ENCODE data around the gene C3orf38.
"Not testable (repeated sequence)": the region's sequence is repeated elsewhere in the genome, so short reads cannot be mapped to it uniquely, and the experiment has no call there.

The C3orf38 gene

DNA sequence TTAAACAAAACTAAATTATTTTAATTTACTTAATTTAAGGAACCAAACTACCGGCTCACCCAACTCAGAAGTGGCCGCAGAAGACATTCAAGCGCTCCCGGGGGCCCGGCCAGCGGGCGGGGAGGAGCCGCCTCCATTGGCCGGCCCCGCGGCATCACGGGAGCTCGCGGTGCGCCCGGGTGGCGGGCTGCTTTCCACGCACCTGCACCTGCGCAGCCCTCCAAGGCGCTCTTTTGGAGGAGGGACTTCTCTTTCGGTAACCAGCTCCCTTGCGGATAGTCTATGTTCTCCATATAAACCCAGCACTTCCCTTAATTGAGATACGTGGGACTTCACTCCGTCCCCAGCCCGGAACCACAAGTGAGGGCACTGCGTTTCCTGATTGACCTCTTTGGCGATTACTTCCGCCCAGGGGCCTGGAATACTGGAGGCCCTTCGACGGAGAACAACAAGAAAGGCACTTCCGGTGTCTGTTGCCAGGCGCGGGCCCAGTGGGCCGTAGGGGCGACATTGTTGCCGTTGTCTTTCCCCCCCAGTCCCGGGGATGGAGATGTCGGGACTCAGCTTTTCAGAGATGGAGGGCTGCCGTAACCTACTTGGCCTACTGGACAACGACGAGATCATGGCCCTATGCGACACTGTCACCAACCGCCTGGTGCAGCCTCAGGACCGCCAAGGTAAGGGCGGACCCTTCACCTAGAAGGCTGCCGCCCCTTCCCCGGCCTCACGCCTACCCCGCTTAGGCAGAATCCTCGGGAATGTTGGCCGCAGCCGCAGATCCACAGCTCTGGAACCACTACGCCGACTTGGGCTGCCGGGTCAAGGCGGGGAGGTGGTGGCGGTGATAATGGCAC lies at the start of gene C3orf38:
C3orf38 (plus strand) TSS at position 451 of the 854 bp plus-strand sequence; CDS start at position 545, 94 bp downstream.
- DNase-seq (ENCODE audit: low spot score) = peak; percentile 87

DNA sequence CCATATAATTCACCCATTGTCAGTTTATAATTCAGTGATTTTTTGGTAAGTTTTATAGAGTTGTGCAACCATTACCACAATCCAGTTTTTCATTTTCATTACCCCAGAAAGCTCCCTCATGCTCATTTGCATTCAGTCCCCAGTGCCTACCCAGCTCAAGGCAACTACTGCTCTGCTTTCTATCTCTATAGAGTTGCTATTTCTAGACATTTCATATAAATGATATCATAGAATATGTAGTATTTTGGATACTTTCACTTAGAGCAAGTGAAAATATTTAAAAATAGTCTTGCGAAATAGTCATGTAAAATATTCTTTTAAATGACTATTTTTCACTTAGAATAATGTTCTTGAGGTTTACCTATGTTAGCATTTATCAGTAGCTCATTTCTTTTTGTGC lies 48.6 kb upstream of the C3orf38 start:
- DNase-seq (ENCODE audit: low spot score) = no peak

DNA sequence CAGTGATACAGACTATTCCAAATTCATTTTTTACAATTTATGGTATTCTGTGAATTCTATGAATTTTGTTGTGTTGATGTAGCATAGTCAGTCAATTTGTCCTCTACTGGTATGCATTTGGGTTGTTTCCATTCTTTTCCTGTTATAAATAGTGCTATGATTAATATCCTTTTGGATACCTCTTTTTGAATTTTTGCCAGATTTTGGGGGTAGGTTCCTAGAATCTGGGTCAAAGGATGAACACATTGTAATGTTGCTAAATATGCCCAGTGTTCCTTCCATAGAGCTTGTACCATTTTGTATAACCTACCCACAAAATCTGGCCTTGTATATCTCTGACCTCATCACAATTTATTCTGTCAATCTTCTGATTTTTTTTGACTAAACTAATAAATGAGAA lies 44.4 kb upstream of the C3orf38 start:
- DNase-seq (ENCODE audit: low spot score) = no peak

DNA sequence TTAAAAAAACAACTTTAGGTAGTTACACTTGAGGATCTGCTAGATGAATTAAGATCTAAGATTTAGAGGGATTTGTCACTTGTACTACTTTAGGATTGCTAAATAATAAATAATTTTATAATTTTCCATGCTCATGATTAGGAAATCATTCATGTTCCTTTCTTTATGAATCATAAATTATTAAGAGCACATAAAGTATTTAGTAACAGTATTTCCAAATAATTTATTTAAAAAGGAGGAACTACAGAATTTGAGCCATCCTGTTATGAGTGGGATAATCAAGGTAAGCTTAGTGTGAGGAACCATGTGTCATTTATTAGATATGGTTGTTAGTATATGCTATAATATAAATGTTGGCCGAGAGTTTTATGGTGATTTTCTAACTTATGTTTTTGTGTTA lies 37.5 kb upstream of the C3orf38 start:
- DNase-seq (ENCODE audit: low spot score) = no peak

DNA sequence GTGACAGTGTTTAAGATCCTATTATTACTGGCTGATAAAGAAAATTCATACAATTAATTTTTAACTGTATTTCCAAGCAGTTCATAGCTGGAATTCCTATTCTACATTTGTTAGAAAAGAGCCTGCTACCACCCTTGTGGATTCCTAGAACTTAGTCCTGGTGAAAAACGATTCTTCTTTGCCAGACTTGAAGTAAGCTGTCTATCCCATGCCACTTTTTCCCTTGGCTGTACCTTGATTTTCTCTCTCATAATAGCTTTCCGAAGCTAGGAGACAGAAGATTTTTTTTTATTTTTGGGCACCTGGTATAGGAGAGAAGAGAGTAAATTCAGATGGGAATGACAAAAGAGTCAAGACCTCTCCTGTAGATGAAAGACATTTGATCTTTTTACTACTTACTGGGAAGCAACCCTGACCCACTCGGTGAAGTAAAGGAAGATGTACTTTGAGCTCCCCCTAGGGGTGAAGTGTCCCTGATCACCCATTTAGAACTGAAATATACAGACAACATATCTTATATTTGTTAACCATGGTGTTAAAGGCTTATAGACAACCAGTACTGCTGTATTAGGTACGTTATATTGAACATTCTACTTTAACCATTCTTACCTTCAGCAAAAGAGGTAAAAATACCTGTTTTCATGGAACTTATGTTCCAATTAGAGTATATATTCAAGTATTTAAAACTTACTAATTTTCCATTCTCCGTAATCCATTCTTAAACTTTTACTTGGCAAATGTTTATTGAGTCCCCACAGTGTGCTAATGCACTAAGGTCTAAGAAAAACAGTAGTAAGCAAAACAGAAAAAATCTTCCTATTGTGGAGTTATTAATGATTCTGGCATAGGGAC lies 36.2 kb upstream of the C3orf38 start:
- peak; percentile 70 for DNase-seq (ENCODE audit: low spot score)

DNA sequence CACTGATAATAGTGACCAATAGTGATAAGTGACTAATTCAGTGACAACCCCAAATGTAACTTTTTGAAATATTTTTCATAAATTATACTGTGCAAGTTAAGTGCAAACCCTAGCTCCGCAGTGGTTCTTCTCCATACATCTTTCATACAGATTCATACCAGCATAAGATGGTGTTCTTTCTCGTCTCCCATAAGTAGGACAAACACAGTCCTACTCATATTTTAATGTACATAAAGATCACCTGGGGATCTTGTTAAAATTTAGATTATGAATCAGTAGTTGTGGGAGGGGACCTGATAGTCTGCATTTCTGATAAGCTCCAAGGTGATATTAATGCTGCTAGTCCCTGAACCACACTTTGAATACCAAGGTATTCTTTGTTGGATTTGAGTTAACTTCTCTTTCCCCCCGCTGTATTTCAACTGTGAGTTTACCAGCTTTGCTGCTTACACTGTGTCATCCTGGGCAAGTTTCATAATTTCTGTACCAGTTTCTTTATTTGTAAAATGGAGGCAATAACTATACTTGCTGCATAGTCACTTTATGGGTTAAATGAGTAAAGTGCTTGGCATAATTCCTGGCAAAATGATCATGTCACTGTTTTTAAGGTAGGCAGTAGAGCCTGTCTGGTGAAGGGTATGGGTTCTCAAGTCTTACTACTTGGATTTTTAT lies 34.7 kb upstream of the C3orf38 start:
- DNase-seq (ENCODE audit: low spot score) = no peak

DNA sequence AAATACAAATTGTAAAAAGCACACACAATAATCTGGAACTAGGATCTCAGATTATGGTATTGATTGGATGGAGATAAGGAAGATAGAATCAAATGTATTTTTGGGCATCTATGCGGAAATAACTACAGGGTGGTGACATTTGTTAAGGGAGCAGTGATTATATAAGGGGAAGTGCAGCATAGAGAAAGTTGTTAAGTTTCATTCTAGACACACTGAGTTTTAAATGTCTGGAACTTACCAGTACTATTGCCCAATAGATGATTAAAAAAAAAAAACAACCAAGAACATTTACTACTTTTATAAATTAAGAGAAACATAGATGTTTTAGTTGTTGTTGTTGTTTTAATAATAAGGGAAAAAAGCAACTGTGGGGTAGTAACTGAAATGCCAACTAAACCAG lies 32.1 kb upstream of the C3orf38 start:
- DNase-seq (ENCODE audit: low spot score) = no peak

DNA sequence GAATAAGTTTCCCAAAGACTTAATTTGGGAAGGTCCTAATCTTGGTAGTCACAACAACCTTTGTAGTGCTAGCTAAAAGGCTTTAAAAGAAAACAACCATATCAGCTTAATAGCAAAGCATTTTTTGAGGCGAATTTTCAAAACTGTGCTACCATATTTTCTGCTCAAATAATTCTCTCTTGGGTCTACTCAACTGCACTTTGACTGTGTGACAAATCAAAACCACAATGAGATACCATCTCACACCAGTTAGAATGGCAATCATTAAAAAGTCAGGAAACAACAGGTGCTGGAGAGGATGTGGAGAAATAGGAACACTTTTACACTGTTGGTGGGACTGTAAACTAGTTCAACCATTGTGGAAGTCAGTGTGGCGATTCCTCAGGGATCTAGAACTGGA lies 31.2 kb upstream of the C3orf38 start:
- not testable (repeated sequence) for DNase-seq (ENCODE audit: low spot score)

DNA sequence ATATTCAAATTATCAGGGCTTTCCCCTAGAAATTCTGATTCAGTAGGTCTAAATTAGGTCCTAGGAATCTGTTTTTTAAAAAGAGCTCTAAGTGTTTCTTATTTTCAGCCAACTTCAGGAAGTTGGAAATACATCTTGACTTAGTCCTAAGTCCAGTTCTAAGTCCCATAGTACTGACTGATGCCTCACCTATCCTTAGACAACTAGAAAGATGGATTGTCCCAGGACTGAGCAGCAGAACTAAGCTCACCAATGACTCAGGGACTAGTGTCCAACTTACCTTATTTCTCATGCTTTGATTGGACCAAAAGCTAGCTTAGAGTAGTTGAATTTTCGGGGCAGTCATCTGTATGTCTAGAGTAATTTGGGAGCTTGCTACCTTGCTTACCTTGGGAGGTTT lies 26.2 kb upstream of the C3orf38 start:
- DNase-seq (ENCODE audit: low spot score) = no peak

DNA sequence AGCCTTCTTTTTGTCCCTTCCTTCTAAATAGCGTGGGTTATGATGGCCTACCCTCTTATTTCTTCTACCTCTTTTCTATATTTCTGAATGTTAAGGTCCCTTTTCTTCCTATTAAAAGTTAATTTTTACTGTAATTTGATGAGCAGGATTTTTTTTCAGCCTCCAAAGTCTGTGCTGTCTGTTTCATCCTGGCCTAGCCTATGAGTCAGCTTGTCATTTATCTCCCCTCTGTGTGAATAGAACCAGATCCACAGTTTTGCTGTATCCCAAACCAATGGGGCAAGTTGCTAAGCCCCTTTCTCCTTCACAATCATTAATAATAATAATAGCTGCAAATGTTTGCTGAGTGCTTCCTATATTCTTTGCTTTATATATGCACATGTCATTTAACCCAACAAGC lies 18.1 kb upstream of the C3orf38 start:
- no peak for DNase-seq (ENCODE audit: low spot score)

DNA sequence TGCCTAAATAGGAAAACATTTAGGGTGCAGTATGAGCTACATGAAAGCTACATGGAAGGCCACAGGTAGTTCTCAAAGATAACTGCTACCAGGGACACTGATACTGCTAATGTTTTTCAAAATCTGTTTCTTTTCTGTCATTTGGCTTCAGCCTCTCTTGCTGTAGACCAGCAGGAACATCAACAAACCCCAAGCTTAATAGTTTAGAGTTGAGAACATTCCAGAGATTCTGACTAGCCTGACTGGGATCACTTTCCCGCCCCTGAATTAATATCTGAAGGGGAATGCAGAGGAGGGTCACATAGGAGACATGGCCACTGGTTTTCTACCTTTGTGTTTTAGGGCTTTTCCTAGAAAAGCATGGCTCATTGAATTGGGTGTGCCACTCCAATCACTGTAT lies 16.9 kb upstream of the C3orf38 start:
- DNase-seq (ENCODE audit: low spot score) = no peak

DNA sequence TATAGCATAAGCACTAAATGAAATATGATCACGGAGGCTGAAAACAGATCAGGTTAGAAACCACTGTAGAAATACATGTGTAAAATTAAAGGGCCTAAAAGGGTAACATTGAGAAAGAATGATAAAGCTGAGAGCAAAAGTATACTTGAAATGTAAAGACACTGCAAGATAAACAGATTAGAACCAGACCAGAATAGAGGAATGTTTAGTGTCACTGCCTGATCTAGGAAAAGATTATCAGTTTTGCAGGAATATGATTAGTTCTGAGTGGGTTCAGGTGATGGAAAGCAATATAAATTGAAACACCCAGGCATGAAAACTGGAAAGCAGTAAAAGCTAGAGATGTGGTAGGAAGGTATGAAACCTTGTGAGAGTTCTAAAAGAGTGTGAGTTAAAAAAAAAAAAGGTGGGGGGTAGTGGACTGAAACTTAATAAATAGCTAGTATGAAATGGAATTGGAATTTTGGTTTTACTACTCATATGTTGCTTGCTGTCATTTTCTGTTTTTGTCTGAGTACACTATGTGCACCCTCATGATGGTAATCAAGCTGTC lies 16.0 kb upstream of the C3orf38 start:
- DNase-seq (ENCODE audit: low spot score) = no peak

DNA sequence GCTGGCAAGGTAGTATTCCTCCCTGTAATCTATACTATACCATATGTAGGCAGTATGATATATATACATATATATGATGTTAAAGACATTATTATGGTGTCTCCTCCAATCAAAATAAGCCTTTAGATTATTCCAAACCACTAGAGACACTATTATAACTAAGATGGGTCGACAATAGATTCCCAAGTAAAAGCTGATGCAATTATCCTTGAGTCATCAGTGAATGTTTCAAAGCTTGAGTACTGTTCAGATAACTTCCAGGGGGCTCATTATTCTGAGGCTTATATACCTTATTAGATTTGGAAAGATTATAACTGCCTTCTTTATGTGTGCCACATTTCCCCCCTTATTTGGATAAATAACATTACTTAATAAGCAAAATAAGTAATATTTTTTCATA lies 11.9 kb upstream of the C3orf38 start:
- no peak for DNase-seq (ENCODE audit: low spot score)

DNA sequence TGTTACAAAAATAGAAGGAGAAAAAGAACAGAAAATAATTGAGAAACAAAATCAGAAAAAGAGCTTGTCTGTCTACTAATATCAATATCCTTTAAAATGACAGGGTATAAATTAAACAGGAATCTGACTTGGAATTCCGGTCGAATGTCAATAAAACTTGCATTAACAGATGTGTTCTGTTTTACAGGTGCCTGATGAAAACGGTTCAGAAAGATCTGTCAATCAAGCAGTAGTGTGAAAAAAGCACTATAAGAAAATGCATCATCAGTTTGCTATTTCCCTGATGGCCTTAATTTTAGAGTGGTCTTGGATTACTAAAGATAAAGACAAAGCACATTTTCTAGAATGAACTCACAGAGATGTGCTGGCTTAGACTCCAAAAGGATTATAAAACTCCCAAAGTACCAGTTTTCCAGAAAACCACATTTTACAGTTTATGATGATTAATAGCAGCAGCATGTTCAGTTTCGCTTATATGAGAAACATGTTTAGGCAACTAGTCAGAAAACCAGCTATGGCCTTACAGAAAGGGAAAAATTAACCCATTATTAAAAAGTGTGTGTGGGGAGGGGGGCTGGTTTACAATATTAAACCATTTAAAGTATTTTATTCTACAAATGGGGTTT lies 8.2 kb upstream of the C3orf38 start:
- no peak for DNase-seq (ENCODE audit: low spot score)

DNA sequence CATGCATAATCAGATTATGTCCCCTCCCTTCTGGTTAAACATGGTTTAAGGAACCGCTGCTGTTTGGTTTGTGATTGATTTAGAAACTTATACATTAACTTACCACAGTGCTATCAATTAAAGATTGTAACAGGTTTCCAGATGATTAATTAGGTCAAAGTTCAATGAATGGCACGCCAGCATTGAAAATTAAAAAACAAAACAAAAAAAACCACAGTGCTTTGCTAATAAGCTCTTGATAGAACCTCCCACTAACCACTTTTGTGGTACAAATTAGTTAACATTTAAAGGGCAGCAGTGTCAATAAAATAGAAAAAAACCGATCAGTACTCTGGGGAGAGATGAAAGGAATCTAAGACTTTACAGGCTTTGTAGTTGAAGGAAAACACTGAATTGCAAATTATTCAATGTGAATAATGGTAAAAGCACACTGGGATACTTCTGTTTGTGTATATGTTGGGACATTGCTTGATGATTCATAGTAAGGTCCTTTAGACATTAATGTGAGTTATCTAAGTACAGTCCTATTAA lies 7.6 kb upstream of the C3orf38 start:
- no peak for DNase-seq (ENCODE audit: low spot score)

DNA sequence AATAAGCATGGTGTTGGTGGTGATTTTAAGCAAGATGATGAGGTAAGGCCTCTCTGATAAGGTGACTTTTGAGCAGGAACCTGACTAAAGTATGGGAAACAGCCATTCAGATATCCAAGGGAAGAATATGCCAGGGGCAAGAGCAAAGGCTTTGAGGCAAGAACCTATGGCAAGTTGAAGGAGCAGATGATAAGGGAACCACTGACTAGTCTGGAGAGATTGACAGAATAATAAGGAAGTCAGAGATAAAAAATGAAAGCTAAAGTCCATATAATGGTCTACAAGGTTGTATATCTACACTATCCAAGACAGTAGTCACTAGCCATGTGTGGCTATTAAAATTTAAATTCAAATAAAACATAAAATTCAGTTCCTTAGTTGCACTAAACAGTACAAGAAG lies 2.5 kb upstream of the C3orf38 start:
- DNase-seq (ENCODE audit: low spot score) = no peak

DNA sequence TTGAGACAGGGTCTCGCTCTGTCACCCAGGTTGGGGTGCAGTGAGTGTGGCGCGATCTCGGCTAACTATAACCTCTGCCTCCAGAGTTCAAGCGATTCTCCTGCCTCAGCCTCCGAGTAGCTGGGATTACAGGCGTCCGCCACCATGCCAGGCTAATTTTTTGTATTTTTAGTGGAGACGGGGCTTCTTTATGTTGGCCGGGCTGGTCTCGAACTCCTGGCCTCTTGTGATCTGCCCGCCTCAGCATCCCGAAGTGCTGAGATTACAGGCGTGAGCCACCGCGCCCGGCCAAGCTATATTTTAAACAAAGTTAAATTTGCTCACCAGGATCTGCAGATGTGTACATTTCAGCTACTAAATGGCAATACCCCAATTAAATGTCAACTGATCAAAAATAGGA lies 1.1 kb upstream of the C3orf38 start:
- DNase-seq (ENCODE audit: low spot score) = no peak

DNA sequence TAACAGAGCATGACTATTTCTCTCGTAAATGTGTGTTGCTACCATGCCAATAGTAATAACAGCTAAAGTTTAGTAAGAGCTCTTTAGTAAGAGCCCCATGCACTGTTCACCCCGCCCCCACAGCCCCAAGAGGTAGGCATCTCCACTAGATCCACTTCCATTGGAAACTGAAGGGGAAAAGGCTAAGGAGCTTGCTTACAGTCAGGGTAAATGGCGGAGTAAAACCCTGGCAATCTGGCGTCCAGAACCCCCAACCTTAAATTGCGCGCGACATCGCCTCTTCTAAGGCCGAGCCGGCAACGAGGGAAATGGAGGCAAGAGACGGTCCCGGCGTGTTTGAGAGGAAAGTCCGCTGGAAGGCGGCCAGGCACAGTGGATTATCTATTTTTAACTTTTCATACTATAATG lies 654 bp upstream of the C3orf38 start:
- no peak for DNase-seq (ENCODE audit: low spot score)

DNA sequence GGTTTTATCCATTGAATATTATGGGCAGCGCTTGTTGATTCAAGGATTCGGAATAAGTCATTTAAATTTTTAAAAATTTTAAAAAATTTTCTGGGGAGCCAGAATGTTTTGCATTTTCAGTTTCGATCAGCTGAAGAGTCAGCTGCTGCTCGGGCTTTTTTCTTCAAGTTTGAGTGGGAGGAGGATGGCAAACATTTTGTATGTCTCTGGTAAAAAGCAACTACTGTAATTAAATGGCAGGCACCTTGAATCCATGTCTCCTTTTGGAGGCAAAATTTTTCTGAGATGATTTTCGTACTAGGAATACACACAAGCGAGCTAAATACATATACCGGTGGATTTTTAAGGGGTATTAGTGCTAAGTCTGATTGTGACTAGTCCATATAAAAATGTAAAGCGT lies 612 bp downstream of the C3orf38 start:
- DNase-seq (ENCODE audit: low spot score) = no peak

DNA sequence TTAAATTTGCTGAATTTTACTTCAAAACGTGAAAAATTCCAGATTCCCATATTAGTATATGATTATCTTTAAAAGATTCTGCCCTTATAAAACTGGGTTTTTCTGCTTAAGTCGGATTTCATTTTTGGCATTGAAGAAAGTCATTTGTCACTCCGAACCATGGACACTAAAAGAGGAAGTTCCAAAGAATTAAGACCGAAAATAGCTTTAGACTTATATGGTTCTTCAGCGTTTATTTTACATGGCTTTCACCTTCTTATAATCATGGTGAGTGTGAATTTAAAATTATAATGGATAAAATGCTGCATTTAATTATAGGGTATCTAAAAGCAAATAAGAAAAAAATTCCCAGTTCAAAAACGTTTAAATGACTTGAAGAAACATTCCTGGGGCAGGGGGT lies 1.0 kb downstream of the C3orf38 start:
- DNase-seq (ENCODE audit: low spot score) = no peak

DNA sequence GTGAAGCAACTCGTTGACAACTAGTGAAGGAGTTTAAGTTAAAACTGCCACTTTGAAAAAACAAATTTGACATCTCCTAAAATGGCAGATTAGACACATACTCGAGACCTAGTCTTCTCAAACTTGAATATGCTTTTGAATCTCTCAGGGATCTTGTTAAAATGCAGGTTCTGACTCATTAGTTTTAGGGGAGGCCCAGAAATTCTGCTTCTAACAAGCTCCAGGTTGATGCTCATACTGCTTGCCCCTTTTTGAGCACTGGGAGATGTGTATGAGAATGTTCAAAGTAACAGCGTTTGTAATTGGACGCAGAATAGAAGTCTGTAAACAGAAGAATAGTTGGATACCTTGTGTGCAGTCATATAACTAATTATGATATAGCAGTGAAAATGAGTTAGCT lies 1.6 kb downstream of the C3orf38 start:
- no peak for DNase-seq (ENCODE audit: low spot score)

DNA sequence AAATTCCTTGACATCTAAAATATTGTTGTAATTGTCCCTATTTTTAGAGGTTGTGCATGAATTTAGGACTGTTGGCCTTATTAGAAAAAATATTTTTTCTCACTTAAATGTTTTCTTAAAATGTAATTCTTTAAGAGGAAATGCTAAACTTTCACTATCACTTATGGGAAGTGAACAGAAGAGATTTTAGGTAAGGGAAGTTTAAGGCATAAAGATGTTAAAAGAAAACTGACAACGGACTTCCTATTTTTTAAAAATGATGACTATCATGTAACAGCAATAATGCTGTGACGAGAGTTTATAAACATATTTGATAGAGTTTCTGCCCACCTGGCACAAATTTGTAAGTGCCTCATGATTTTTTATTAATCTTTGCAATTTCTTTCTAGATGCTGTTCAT lies 3.1 kb downstream of the C3orf38 start:
- no peak for DNase-seq (ENCODE audit: low spot score)

All from LoVo (cell line).